ENCODE results near the gene BARX2. TPM values are rescaled to one million over a fixed set of nuclear protein-coding genes. Genes with fewer than 3 reads are reported as not detected.

The BARX2 gene
- total and polyA plus RNA-seq, 12 donors, result 0.01 TPM; not detected in 11

GRCh38 chr11:129410395-129410960 lies 34.8 kb downstream of the BARX2 start:
- 68 to 70% methylated on average over 3 of the region's 3 CpGs for WGBS, 2 donors
- no peak for DNase-seq
- ATAC-seq, result no peak
- Histone ChIP-seq H3K4me3 (no peak overlapping the region), H3K9me3 (no peaks in the 10 kb centered on the region), H3K27me3 (peaks cover 0 to 5% (median 0%) of the 10 kb centered on the region in 7 donors), H3K36me3 (no peaks in the 10 kb centered on the region), H3K27ac (no peak overlapping the region), H3K4me1 (no peaks in the 10 kb centered on the region)
- no peak for TF ChIP-seq CTCF (IDR thresholded peaks at IDR 0.05)
- intact Hi-C loops (cut with DNase I), result no loop called here

GRCh38 chr11:129412494-129412893 lies 36.8 kb downstream of the BARX2 start:
- intact Hi-C loops (cut with DNase I), result no loop called here
- no peaks in the 10 kb centered on the region for H3K4me1 ChIP-seq
- no peaks in the 10 kb centered on the region for H3K36me3 ChIP-seq
- no peak for TF ChIP-seq CTCF (IDR thresholded peaks at IDR 0.05)
- H3K27me3 ChIP-seq, result no peaks in the 10 kb centered on the region
- WGBS, 2 donors, result 47 to 63% methylated on average over 4 of the region's 4 CpGs
- H3K9me3 ChIP-seq, result no peaks in the 10 kb centered on the region
- H3K27ac ChIP-seq, result no peak overlapping the region
- no peak overlapping the region for H3K4me3 ChIP-seq
- no peak for ATAC-seq
- DNase-seq, result no peak

- H3K4me1 ChIP-seq, result no peaks in the 10 kb centered on the region
- no peak overlapping the region for H3K4me3 ChIP-seq
- no peaks in the 10 kb centered on the region for H3K36me3 ChIP-seq
- intact Hi-C loops (cut with DNase I), result no loop called here
- H3K27ac ChIP-seq, result no peak overlapping the region
- WGBS, 2 donors, result 81 to 85% methylated on average over 5 of the region's 5 CpGs
- DNase-seq, result no peak
- TF ChIP-seq CTCF (IDR thresholded peaks at IDR 0.05), result no peak
- H3K9me3 ChIP-seq, result no peaks in the 10 kb centered on the region
- ATAC-seq, result no peak
- no peaks in the 10 kb centered on the region for H3K27me3 ChIP-seq
Observed at GRCh38 chr11:129414144-129414872, 38.7 kb downstream of the BARX2 start.

- TF ChIP-seq CTCF (IDR thresholded peaks at IDR 0.05), result no peak
- H3K9me3 ChIP-seq, result no peaks in the 10 kb centered on the region
- H3K4me3 ChIP-seq, result no peak overlapping the region
- no peaks in the 10 kb centered on the region for H3K4me1 ChIP-seq
- H3K36me3 ChIP-seq, result no peaks in the 10 kb centered on the region
- H3K27ac ChIP-seq, result no peak overlapping the region
- intact Hi-C loops (cut with DNase I), result no loop called here
- ATAC-seq (no peak), DNase-seq (no peak)
- 93 to 94% methylated on average over 7 of the region's 7 CpGs for WGBS, 2 donors
- no peaks in the 10 kb centered on the region for H3K27me3 ChIP-seq
Observed at GRCh38 chr11:129416080-129416820, 40.6 kb downstream of the BARX2 start.
